Mucosa of rectum (tissue), 2 donors: ENCODE measurements around the gene PSMB5.

Experiments used
- H3K27ac ChIP-seq, 2 donors: one replicate each; pipeline ENCODE4 v1.7.0; 2013; ENCODE audit warnings: inconsistent platforms in 2 of 2, low read depth in 2 of 2, low read length in 2 of 2
- H3K27me3 ChIP-seq, 2 donors: one replicate each; pipeline ENCODE4 v1.7.0; 2013; ENCODE audit warnings: low read length in 2 of 2; ENCODE audit not compliant: control insufficient read depth in 2 of 2, insufficient read depth in 2 of 2
- H3K36me3 ChIP-seq, 2 donors: one replicate each; pipeline ENCODE4 v1.7.0; 2013; ENCODE audit warnings: low read length in 2 of 2; ENCODE audit not compliant: control insufficient read depth in 2 of 2, insufficient read depth in 2 of 2
- H3K4me1 ChIP-seq, 2 donors: one replicate each; pipeline ENCODE4 v1.7.0; 2013; ENCODE audit warnings: low read length in 2 of 2, mild to moderate bottlenecking in 1 of 2; ENCODE audit not compliant: control insufficient read depth in 2 of 2, insufficient read depth in 2 of 2
- H3K4me3 ChIP-seq, 2 donors: one replicate each; pipeline ENCODE4 v1.7.0; 2013; ENCODE audit warnings: low read length in 2 of 2
- H3K9ac ChIP-seq, 2 donors: one replicate each; pipeline ENCODE4 v1.7.0; 2013; ENCODE audit warnings: low read length in 2 of 2, low read depth in 1 of 2, mild to moderate bottlenecking in 1 of 2
- H3K9me3 ChIP-seq, 2 donors: one replicate each; pipeline ENCODE4 v1.7.0; 2013; ENCODE audit warnings: low read length in 2 of 2; ENCODE audit not compliant: control insufficient read depth in 2 of 2
- donor health status: healthy.
- donor health status: Normal muscosa, but diverticular disease.

Gene PSMB5

GRCh38 chr14:23070262-23071129 is 35.8 kb upstream of the PSMB5 start:
- Histone ChIP-seq H3K36me3 (peaks cover 46 to 55% of the 10 kb centered on the region in 2 donors), H3K9ac (peak overlapping the region; percentile 73 to 79), H3K27ac (peak overlapping the region in 1 of 2 donors; percentile 49), H3K4me1 (peaks cover 24 to 25% of the 10 kb centered on the region in 2 donors), H3K27me3 (no peaks in the 10 kb centered on the region), H3K9me3 (no peaks in the 10 kb centered on the region), H3K4me3 (peak overlapping the region; percentile 77 to 91)

- Histone ChIP-seq H3K36me3 (peaks cover 45 to 57% of the 10 kb centered on the region in 2 donors), H3K4me1 (peaks cover 24 to 25% of the 10 kb centered on the region in 2 donors), H3K4me3 (no peak overlapping the region), H3K9ac (no peak overlapping the region), H3K27ac (no peak overlapping the region), H3K27me3 (no peaks in the 10 kb centered on the region), H3K9me3 (no peaks in the 10 kb centered on the region)
These were observed 34.7 kb upstream of the PSMB5 start for GRCh38 chr14:23069413-23069806.

GRCh38 chr14:23068789-23069412 is 34.2 kb upstream of the PSMB5 start:
- Histone ChIP-seq H3K27me3 (no peaks in the 10 kb centered on the region), H3K4me3 (no peak overlapping the region), H3K9ac (no peak overlapping the region), H3K36me3 (peaks cover 48 to 61% of the 10 kb centered on the region in 2 donors), H3K27ac (no peak overlapping the region), H3K4me1 (peaks cover 24 to 25% of the 10 kb centered on the region in 2 donors), H3K9me3 (no peaks in the 10 kb centered on the region)

GRCh38 chr14:23067847-23068788 is 33.4 kb upstream of the PSMB5 start:
- H3K27ac ChIP-seq = no peak overlapping the region

GRCh38 chr14:23066855-23067744 is 32.4 kb upstream of the PSMB5 start:
- peaks cover 16 to 22% of the 10 kb centered on the region in 2 donors for H3K4me1 ChIP-seq
- H3K9ac ChIP-seq = no peak overlapping the region
- H3K9me3 ChIP-seq = no peaks in the 10 kb centered on the region
- H3K36me3 ChIP-seq = peaks cover 56 to 68% of the 10 kb centered on the region in 2 donors
- H3K27me3 ChIP-seq = no peaks in the 10 kb centered on the region
- H3K27ac ChIP-seq = no peak overlapping the region
- no peak overlapping the region for H3K4me3 ChIP-seq

More at GRCh38 chr14:23067847-23068788, 33.4 kb upstream of the PSMB5 start:
- H3K9ac ChIP-seq = no peak overlapping the region
- peaks cover 24 to 25% of the 10 kb centered on the region in 2 donors for H3K4me1 ChIP-seq
- H3K27me3 ChIP-seq = no peaks in the 10 kb centered on the region
- H3K36me3 ChIP-seq = peaks cover 54 to 68% of the 10 kb centered on the region in 2 donors
- H3K9me3 ChIP-seq = no peaks in the 10 kb centered on the region
- no peak overlapping the region for H3K4me3 ChIP-seq

GRCh38 chr14:23066368-23066767 is 31.7 kb upstream of the PSMB5 start:
- Histone ChIP-seq H3K27ac (no peak overlapping the region), H3K27me3 (no peaks in the 10 kb centered on the region), H3K9ac (no peak overlapping the region), H3K4me3 (no peak overlapping the region), H3K36me3 (peaks cover 59 to 72% of the 10 kb centered on the region in 2 donors), H3K9me3 (no peaks in the 10 kb centered on the region), H3K4me1 (peaks cover 9 to 15% of the 10 kb centered on the region in 2 donors)

GRCh38 chr14:23063601-23064000 is 28.9 kb upstream of the PSMB5 start:
- Histone ChIP-seq H3K36me3 (peaks cover 79 to 88% of the 10 kb centered on the region in 2 donors), H3K9ac (no peak overlapping the region), H3K4me3 (no peak overlapping the region), H3K27ac (no peak overlapping the region), H3K9me3 (no peaks in the 10 kb centered on the region), H3K27me3 (no peaks in the 10 kb centered on the region), H3K4me1 (peaks cover 1 to 5% of the 10 kb centered on the region in 2 donors)

- no peak overlapping the region for H3K9ac ChIP-seq
- H3K4me3 ChIP-seq = no peak overlapping the region
- no peaks in the 10 kb centered on the region for H3K27me3 ChIP-seq
- H3K27ac ChIP-seq = no peak overlapping the region
- peaks cover 5 to 6% of the 10 kb centered on the region in 2 donors for H3K4me1 ChIP-seq
- H3K36me3 ChIP-seq = peaks cover 66 to 75% of the 10 kb centered on the region in 2 donors
- no peaks in the 10 kb centered on the region for H3K9me3 ChIP-seq
These were observed 27.3 kb upstream of the PSMB5 start for GRCh38 chr14:23062002-23062401.
